HepG2 (cell line): ENCODE data around the gene BANK1.

Source experiments
- CTCF ChIP-seq: sonication (generic); formaldehyde crosslinking; IDR thresholded peaks from 2 replicates; pipeline ENCODE4 v1.5.0; 2020; ENCODE audit warnings: mild to moderate bottlenecking, missing genetic modification reagents, moderate library complexity
- EZH2 ChIP-seq: conservative IDR thresholded peaks from 2 replicates; pipeline ENCODE4 v1.6.1; 2012; ENCODE audit warnings: mild to moderate bottlenecking, low read depth, low read length, moderate library complexity
- TAF1 ChIP-seq: sonication (generic); formaldehyde crosslinking; IDR thresholded peaks from 2 replicates; pipeline ENCODE4 v1.4.0; 2020; ENCODE audit warnings: missing genetic modification reagents
- THYN1 ChIP-seq: sonication (generic); formaldehyde crosslinking; IDR thresholded peaks from 2 replicates; pipeline ENCODE4 v1.8.1; 2023; ENCODE audit warnings: low read depth, mild to moderate bottlenecking, moderate library complexity, missing genetic modification reagents, borderline replicate concordance
- TF ChIP-seq, protein P1 (sequence below): sonication (generic); formaldehyde crosslinking; IDR thresholded peaks from 2 replicates; pipeline ENCODE4 v1.4.0; 2020; ENCODE audit warnings: missing genetic modification reagents

DNA sequence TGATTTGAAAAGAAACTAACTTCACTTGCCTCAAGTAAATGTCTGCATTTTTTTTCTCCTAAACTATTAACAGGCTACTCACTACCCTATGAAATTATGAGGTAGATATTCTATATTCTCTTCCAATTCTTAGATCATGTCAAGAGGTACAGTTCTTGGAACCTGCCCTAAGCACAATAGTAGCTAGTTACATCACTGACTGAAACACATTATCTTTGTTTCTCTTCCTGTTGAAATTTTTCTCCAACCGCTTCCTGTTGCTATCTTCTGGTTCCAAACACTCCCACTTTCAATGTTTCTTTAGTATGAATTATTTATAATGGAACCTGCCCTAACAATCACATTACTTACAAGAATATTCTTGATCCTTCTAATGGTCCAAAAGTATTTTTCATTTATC lies 5.0 kb upstream of the BANK1 start:
- TF ChIP-seq CTCF = no peak
- TF ChIP-seq, protein P1, sequence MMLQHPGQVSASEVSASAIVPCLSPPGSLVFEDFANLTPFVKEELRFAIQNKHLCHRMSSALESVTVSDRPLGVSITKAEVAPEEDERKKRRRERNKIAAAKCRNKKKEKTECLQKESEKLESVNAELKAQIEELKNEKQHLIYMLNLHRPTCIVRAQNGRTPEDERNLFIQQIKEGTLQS (CRISPR knock-in tag) = no peak
- no peak for TF ChIP-seq THYN1 (CRISPR knock-in tag)
- no peak for TF ChIP-seq EZH2
- no peak for TF ChIP-seq TAF1
